RWPE2 (cell line): ENCODE measurements around the gene HDAC4.
A peak's percentile ranks its signal among the peaks of the same experiment; 100 is the strongest.

Source experiments
- ATAC-seq: fragments of 200-7000 bp; cut with Tn5 transposase; 3 replicates; pipeline ENCODE4 v1.9.1; 2021; ENCODE audit warnings: low read depth
- DNase-seq: peaks from one replicate; pipeline ENCODE4 v3.0.0-alpha.2; 2020; ENCODE audit warnings: low spot score
- H3K27ac ChIP-seq: fragments of 450-650 bp; 2 replicates; pipeline ENCODE4 v1.5.1; 2017; ENCODE audit warnings: mild to moderate bottlenecking; ENCODE audit not compliant: poor library complexity, severe bottlenecking
- H3K27me3 ChIP-seq: fragments of 250-450 bp; sonication (Bioruptor Pico); 2 replicates; pipeline ENCODE4 v1.5.1; 2021; ENCODE audit warnings: mild to moderate bottlenecking, moderate library complexity; ENCODE audit not compliant: insufficient read depth, poor library complexity, severe bottlenecking
- H3K36me3 ChIP-seq: fragments of 250-450 bp; sonication (Bioruptor Pico); 2 replicates; pipeline ENCODE4 v1.5.1; 2020; ENCODE audit warnings: low read depth, mild to moderate bottlenecking, moderate library complexity
- H3K4me1 ChIP-seq: fragments of 250-450 bp; sonication (Bioruptor Pico); 2 replicates; pipeline ENCODE4 v1.5.1; 2021; ENCODE audit warnings: mild to moderate bottlenecking, moderate library complexity; ENCODE audit not compliant: insufficient read depth, poor library complexity, severe bottlenecking
- H3K4me3 ChIP-seq: fragments of 250-450 bp; sonication (Bioruptor Pico); 2 replicates; pipeline ENCODE4 v1.5.1; 2021; ENCODE audit warnings: mild to moderate bottlenecking, moderate library complexity; ENCODE audit not compliant: severe bottlenecking
- H3K9me3 ChIP-seq: fragments of 250-450 bp; sonication (Bioruptor Pico); 2 replicates; pipeline ENCODE4 v1.5.1; 2021; ENCODE audit warnings: mild to moderate bottlenecking, moderate library complexity; ENCODE audit not compliant: severe bottlenecking
- CTCF ChIP-seq: fragments of 450-650 bp; IDR thresholded peaks from one replicate; pipeline ENCODE4 v1.5.1; 2017; ENCODE audit warnings: mild to moderate bottlenecking, moderate library complexity; ENCODE audit not compliant: poor library complexity, severe bottlenecking

The HDAC4 gene

GRCh38 chr2:239274391-239275043 is 126.3 kb downstream of the HDAC4 start:
- no peak for DNase-seq

DNA sequence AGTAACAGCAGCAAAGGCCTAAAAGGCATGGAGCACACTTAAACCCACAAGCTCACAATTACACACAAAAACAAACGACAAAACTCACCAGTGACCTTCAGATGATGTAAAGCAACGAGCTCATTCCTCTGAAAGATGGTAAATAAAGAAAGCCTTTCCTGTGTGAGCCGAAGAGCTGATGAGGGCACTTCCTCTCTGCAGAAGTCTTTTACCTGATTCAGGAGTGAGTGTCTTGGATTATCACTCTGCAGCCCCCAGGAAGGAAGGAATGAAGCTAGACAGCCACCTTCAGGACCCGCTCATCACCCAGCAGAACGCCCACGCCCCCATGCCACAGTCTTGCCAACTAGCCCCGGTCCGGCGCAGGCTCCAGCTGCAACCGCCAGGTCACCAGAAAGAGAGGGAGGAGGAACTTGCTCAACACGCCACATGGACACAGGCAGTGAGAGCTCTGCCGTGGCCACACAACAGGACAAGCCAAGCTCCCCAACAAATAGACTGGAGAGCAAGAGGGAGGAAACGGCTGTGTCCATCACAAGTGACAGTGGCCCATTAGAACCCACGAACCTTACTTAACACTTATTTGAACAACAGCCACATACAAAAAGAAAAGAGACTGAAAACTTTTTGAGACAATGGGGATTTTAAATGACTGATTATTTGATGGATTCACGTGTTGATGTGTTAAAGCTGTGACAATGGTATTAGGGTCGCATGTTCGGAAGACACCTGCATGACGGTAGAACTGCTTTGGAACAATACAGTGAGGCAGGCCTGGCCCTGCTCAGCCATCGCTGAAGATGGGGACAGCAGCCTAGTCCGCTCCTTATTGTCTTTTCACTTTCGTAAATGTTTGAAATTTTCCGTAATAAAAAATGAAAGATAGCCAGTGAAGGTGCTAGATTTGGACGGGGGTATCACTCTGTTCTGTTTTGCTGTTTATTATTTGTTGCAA is 127.3 kb downstream of the HDAC4 start:
- Histone ChIP-seq H3K4me1 (peaks cover 23% of the 10 kb centered on the region), H3K27me3 (no peaks in the 10 kb centered on the region), H3K9me3 (no peaks in the 10 kb centered on the region), H3K27ac (no peak overlapping the region), H3K36me3 (no peaks in the 10 kb centered on the region), H3K4me3 (no peak overlapping the region)
- TF ChIP-seq CTCF, result no peak
- DNase-seq (no peak), ATAC-seq (no peak)

More at GRCh38 chr2:239274391-239275043, 126.3 kb downstream of the HDAC4 start:
- peak; percentile 15 for ATAC-seq
- TF ChIP-seq CTCF, result no peak
- no peak overlapping the region for H3K4me3 ChIP-seq
- H3K27me3 ChIP-seq, result no peaks in the 10 kb centered on the region
- H3K27ac ChIP-seq, result peak overlapping the region; percentile 65
- H3K4me1 ChIP-seq, result peaks cover 24% of the 10 kb centered on the region
- no peaks in the 10 kb centered on the region for H3K9me3 ChIP-seq
- H3K36me3 ChIP-seq, result no peaks in the 10 kb centered on the region

DNA sequence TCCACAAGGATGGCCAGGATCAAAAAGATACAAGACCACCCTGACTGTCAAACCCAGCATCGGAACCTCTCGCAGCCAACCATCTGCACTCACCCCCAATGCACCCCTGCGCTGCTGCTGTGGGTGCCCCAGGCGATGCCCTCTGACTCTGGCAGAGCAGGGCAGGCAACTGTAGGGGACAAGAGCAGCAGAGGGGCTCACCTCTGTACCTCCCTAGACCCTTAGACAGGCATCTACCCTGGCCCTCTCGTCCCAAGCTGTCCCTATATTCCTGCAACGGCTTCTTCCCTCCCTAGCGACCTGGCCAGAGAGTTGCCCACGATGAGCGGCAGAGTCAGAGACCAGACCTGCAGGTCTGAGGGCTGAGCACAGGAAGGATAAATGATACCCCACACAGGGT is 128.2 kb downstream of the HDAC4 start:
- DNase-seq (no peak), ATAC-seq (no peak)
- Histone ChIP-seq H3K4me3 (no peak overlapping the region), H3K4me1 (peaks cover 32% of the 10 kb centered on the region), H3K27me3 (no peaks in the 10 kb centered on the region), H3K36me3 (no peaks in the 10 kb centered on the region), H3K27ac (no peak overlapping the region), H3K9me3 (no peaks in the 10 kb centered on the region)
- TF ChIP-seq CTCF, result no peak

DNA sequence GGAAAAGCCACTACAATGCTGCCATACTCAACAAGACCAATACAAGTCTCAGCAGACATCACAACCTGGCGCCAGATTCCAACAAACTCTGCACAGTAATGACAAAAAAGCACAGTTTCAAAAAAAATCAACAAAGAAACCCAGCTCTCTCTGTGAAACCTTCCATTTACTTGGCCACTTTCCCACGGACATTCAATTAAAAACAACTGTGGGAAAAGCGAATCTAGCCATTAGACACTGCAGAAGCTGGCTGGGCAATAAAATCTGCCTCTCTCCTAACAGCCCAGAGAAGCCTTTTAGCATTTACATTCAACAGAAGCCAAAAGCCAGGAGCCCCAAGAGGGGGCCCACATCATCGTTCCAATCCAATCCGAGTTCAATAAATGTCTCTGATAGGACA is 128.9 kb downstream of the HDAC4 start:
- no peak overlapping the region for H3K4me3 ChIP-seq
- ATAC-seq, result no peak
- H3K9me3 ChIP-seq, result no peaks in the 10 kb centered on the region
- H3K36me3 ChIP-seq, result no peaks in the 10 kb centered on the region
- H3K4me1 ChIP-seq, result peaks cover 40% of the 10 kb centered on the region
- H3K27me3 ChIP-seq, result no peaks in the 10 kb centered on the region
- TF ChIP-seq CTCF, result no peak
- H3K27ac ChIP-seq, result no peak overlapping the region
- DNase-seq, result no peak
